ENCODE results near the gene ANKMY1. TPM values are rescaled to one million over a fixed set of nuclear protein-coding genes. Genes with fewer than 3 reads are reported as not detected.

ANKMY1 gene
- total and polyA plus RNA-seq, 12 donors: 1.9 to 15.6 (median 5.3) TPM

DNA sequence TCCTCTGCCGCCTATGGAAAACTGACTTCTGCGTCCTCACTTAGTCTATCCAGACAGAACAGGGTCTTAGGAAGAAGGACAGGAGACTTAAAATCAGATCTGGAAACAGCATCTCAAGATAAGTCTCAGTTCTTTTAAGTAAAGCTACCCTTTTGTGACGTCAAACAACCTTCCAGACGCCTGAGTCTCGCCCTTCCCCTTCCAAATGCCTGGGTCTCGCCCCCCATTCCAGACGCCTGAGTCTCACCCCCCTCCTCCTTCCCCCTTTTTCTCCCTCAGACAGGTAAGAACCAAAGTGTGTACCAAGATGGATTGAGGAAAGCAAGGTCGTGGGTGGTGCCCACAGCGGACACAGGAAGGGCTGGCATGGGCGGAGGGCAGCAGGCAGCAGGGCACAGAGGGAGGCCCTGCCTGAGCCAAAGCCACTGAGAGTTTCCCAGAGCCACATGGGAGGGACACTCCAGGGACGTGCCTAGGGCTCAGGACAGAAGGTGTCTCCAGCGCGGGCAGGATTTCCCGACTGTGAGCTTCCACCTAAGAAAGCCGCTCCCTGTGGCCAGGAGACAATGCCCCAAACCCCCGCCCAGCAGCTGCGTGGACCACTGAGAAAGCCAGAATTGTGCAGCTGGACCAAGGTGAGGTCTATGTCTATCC lies 51.3 kb downstream of the ANKMY1 start:
- Histone ChIP-seq H3K36me3 (peaks cover 0 to 30% (median 0%) of the 10 kb centered on the region in 9 donors), H3K4me1 (no peaks in the 10 kb centered on the region), H3K27ac (no peak overlapping the region), H3K9me3 (no peaks in the 10 kb centered on the region), H3K27me3 (no peaks in the 10 kb centered on the region), H3K4me3 (no peak overlapping the region)
- WGBS, 2 donors: 86 to 93% methylated on average over 17 of the region's 17 CpGs
- intact Hi-C loops (cut with DNase I): loop anchor here in 1 of 10 donors (10.0 kb wide), 1 partner anchor 208 kb away; no protein-coding TSS in a partner anchor
- no peak for ATAC-seq
- no peak for TF ChIP-seq CTCF (IDR thresholded peaks at IDR 0.05)
- no peak for DNase-seq

DNA sequence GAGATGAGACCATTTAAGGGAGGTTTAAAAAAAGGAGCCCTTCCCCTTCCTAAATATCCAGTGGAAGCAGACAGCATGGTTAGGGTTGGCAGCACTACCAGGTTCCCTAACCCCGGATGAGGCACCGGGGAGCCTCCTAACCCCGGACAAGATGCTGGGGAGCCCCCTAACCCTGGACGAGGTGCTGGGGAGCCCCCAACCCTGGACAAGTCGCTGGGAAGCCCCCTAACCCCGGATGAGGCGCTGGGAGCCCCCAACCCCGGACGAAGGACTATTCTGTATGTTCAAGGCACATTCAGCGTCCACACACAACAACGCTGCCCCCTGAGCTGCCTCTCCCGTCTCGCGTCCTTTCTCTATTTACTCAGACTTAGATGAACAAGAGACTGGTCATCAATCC lies 51.9 kb downstream of the ANKMY1 start:
- no peak overlapping the region for H3K27ac ChIP-seq
- H3K9me3 ChIP-seq: no peaks in the 10 kb centered on the region
- H3K27me3 ChIP-seq: no peaks in the 10 kb centered on the region
- no peak for ATAC-seq
- 84 to 91% methylated on average over 14 of the region's 14 CpGs for WGBS, 2 donors
- no peak for TF ChIP-seq CTCF (IDR thresholded peaks at IDR 0.05)
- intact Hi-C loops (cut with DNase I): loop anchor here in 1 of 10 donors (10.0 kb wide), 1 partner anchor 209 kb away; no protein-coding TSS in a partner anchor
- peaks cover 0 to 29% (median 0%) of the 10 kb centered on the region in 9 donors for H3K36me3 ChIP-seq
- H3K4me1 ChIP-seq: no peaks in the 10 kb centered on the region
- H3K4me3 ChIP-seq: no peak overlapping the region
- no peak for DNase-seq

- no peak for DNase-seq
- WGBS, 2 donors: 95 to 98% methylated on average over 7 of the region's 7 CpGs
These were observed 53.9 kb downstream of the ANKMY1 start for GRCh38 chr2:240503848-240504247.

GRCh38 chr2:240503375-240503774 lies 54.4 kb downstream of the ANKMY1 start:
- no peak overlapping the region for H3K4me3 ChIP-seq
- 97% methylated on average over 9 of the region's 9 CpGs for WGBS, 2 donors
- no peaks in the 10 kb centered on the region for H3K9me3 ChIP-seq
- H3K27me3 ChIP-seq: no peaks in the 10 kb centered on the region
- ATAC-seq (no peak), DNase-seq (no peak)
- H3K36me3 ChIP-seq: peaks cover 0 to 33% (median 0%) of the 10 kb centered on the region in 9 donors
- H3K27ac ChIP-seq: no peak overlapping the region
- intact Hi-C loops (cut with DNase I): loop anchor here in 1 of 10 donors (10.0 kb wide), 1 partner anchor 211 kb away; no protein-coding TSS in a partner anchor
- H3K4me1 ChIP-seq: no peaks in the 10 kb centered on the region
- no peak for TF ChIP-seq CTCF (IDR thresholded peaks at IDR 0.05)

More at GRCh38 chr2:240503848-240504247, 53.9 kb downstream of the ANKMY1 start:
- Histone ChIP-seq H3K36me3 (peaks cover 0 to 33% (median 0%) of the 10 kb centered on the region in 9 donors), H3K4me1 (no peaks in the 10 kb centered on the region), H3K9me3 (no peaks in the 10 kb centered on the region), H3K27me3 (no peaks in the 10 kb centered on the region), H3K4me3 (no peak overlapping the region), H3K27ac (no peak overlapping the region)
- TF ChIP-seq CTCF (IDR thresholded peaks at IDR 0.05): no peak
- ATAC-seq: no peak
- intact Hi-C loops (cut with DNase I): loop anchor here in 1 of 10 donors (10.0 kb wide), 1 partner anchor 211 kb away; no protein-coding TSS in a partner anchor
